ENCODE results near the gene LRRK2.
"Not testable (repeated sequence)": the region's sequence is repeated elsewhere in the genome, so short reads cannot be mapped to it uniquely, and the experiment has no call there.

Gene LRRK2

GRCh38 chr12:40209886-40210285 is 14.9 kb upstream of the LRRK2 start:
- Histone ChIP-seq H3K4me3 (no peak overlapping the region), H3K27ac (no peak overlapping the region)
- DNase-seq (ENCODE audit: low spot score): no peak
- TF ChIP-seq CTCF (IDR thresholded peaks at IDR 0.05): no peak

GRCh38 chr12:40211186-40211585 is 13.6 kb upstream of the LRRK2 start:
- DNase-seq (ENCODE audit: low spot score); H3K27ac ChIP-seq; H3K4me3 ChIP-seq: not testable (repeated sequence)

DNA sequence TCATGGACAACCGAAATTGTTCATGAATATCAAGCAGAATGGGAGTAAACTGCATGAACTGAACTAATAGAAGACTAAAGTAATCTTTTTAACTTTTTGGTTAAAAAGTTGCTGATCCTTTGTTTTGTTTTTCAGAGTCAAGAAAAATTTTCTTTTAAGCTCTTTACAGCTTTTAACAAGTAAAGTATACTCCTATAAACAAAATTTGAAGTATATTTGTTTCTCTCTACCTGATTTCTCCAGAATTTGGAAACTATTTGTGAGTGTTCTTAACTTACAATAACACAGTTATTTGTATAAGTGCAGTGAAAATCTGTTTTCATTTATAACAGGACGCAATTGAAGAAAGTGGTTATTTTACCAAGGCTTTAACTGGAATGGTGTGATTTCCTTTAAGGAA is 12.2 kb upstream of the LRRK2 start:
- Histone ChIP-seq H3K27ac (no peak overlapping the region), H3K4me3 (no peak overlapping the region)
- TF ChIP-seq CTCF (IDR thresholded peaks at IDR 0.05): no peak
- no peak for DNase-seq (ENCODE audit: low spot score)

DNA sequence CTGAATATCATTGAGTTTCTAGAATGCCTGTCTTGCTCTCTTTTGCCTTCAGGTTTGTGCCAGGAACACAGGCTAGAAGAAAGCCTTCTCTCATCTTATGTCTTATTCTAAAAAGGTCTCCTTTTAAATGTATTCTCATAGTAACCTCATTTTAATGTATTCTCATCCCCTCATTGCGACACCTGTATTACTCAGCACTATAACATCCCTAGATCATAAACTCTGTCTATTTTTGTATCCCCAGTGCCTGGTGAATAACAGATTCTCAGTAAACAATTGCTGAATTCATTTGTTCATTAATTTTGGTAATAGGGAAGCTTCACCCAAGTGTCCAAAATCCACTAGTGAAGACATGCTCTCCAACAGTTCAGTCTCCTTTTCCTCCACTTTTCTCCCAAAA is 8.8 kb upstream of the LRRK2 start:
- H3K4me3 ChIP-seq: no peak overlapping the region
- TF ChIP-seq CTCF (IDR thresholded peaks at IDR 0.05): no peak
- no peak overlapping the region for H3K27ac ChIP-seq
- DNase-seq (ENCODE audit: low spot score): no peak

DNA sequence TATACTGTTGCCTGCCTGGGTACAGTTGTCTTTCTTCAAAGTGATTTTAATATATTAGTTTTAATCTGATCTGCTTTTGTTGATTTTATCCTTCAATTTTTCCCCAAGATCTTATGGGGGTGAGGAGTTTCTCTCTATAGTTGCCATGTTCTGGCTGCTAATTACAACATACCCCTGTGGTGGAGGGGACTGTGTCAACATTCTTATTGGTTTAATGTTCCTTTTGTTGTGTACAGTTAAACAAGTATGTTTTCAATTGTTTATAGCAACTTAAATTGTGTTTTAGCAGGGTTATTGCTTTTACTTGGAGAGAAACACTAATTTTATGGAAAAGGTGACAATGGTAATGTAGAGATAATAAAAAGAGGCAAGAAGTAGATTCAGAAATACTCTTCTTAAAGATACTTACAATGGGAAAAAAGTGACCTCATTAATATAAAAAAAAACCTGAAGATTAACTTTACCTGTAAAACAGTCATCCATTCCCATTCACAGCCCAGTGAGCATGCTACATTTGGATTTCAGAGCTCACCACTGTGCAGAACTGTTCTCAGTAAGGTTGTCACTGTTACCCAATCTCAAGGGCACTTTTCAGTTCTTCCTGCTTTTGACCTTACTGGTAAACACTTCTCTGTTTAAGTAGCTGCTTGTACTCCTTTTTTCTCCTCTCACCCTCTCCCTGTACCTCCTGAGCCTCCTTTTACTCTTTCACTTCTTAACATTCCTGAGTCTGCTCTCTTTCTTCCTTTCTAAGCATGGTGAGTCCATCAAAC is 8.1 kb upstream of the LRRK2 start:
- H3K27ac ChIP-seq: no peak overlapping the region
- DNase-seq (ENCODE audit: low spot score): no peak
- no peak overlapping the region for H3K4me3 ChIP-seq
- no peak for TF ChIP-seq CTCF (IDR thresholded peaks at IDR 0.05)

DNA sequence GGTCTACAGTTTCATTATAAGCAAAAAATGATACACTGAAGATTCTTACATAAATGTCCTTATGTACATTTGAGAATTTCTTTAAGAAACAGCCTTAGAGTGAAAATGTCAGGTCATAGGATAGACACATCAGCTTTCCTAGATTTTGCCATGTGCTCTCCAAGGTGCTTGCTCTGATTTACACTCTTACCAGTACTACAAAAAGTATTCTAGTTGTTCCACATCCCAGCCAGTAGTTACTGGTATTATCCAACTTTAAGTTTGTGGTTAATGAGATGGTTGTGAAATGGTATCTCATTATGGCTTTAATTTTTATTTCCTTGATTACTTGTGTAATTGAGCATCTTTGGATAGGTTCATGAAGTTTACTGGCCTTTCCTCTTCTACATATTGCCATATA is 5.0 kb upstream of the LRRK2 start:
- Histone ChIP-seq H3K4me3 (no peak overlapping the region), H3K27ac (no peak overlapping the region)
- no peak for DNase-seq (ENCODE audit: low spot score)
- no peak for TF ChIP-seq CTCF (IDR thresholded peaks at IDR 0.05)

- no peak overlapping the region for H3K4me3 ChIP-seq
- DNase-seq (ENCODE audit: low spot score): no peak
- TF ChIP-seq CTCF (IDR thresholded peaks at IDR 0.05): no peak
- no peak overlapping the region for H3K27ac ChIP-seq
Observed at GRCh38 chr12:40222247-40222646, 2.5 kb upstream of the LRRK2 start.

Measured in coronary artery (tissue), 2 donors.